HEK293 (cell line): Measurements from ENCODE around the gene PHF3.

ENCODE experiments used
- HOXA7 ChIP-seq: sonication (generic); formaldehyde crosslinking; IDR thresholded peaks from 2 replicates; pipeline ENCODE4 v1.8.1; 2022; ENCODE audit warnings: missing genetic modification reagents, borderline replicate concordance
- ZNF184 ChIP-seq: fragments of 450-650 bp; IDR thresholded peaks from 2 replicates; pipeline ENCODE4 v1.5.1; 2018; ENCODE audit warnings: missing biosample characterization, mild to moderate bottlenecking, missing genetic modification characterization
- ZNF426 ChIP-seq: fragments of 450-650 bp; formaldehyde crosslinking; IDR thresholded peaks from 2 replicates; pipeline ENCODE4 v1.5.1; 2017; ENCODE audit warnings: missing biosample characterization, missing genetic modification characterization, mild to moderate bottlenecking, inconsistent platforms, moderate library complexity
- ZNF549 ChIP-seq: fragments of 450-650 bp; IDR thresholded peaks from 2 replicates; pipeline ENCODE4 v1.5.1; 2018; ENCODE audit warnings: missing biosample characterization, missing genetic modification characterization, mild to moderate bottlenecking, inconsistent platforms, moderate library complexity
- TF ChIP-seq, protein P1 (sequence below): fragments of 450-650 bp; formaldehyde crosslinking; IDR thresholded peaks from 2 replicates; pipeline ENCODE4 v1.5.1; 2016; ENCODE audit warnings: missing biosample characterization, missing genetic modification characterization

DNA sequence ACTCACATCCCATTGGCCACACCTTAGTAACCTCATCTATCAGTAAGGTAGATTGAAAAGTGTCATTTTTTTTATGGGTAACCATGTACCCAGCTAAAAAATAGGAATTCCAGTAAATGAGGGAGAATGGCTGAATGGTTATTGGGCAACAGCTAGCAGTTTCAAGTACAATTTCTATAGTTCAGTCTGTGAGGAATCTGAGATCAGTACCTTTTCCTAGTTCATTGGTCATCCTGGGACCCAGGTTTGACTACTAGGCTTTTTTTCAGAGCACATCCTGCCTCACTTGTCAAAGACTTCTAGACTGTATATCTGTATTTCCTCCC lies 28.3 kb downstream of the PHF3 start:
- TF ChIP-seq, protein P1, sequence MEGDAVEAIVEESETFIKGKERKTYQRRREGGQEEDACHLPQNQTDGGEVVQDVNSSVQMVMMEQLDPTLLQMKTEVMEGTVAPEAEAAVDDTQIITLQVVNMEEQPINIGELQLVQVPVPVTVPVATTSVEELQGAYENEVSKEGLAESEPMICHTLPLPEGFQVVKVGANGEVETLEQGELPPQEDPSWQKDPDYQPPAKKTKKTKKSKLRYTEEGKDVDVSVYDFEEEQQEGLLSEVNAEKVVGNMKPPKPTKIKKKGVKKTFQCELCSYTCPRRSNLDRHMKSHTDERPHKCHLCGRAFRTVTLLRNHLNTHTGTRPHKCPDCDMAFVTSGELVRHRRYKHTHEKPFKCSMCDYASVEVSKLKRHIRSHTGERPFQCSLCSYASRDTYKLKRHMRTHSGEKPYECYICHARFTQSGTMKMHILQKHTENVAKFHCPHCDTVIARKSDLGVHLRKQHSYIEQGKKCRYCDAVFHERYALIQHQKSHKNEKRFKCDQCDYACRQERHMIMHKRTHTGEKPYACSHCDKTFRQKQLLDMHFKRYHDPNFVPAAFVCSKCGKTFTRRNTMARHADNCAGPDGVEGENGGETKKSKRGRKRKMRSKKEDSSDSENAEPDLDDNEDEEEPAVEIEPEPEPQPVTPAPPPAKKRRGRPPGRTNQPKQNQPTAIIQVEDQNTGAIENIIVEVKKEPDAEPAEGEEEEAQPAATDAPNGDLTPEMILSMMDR (tag by site-specific recombination), result no peak
- TF ChIP-seq HOXA7 (CRISPR knock-in tag) (no peak), ZNF426 (tag by site-specific recombination) (no peak), ZNF549 (no peak), ZNF184 (tag by site-specific recombination) (no peak)
